G401.6 (cell line): Measurements from ENCODE around the gene AP1S1.
"Not testable (repeated sequence)": the region's sequence is repeated elsewhere in the genome, so short reads cannot be mapped to it uniquely, and the experiment has no call there.

ENCODE experiments used
- FAIRE-seq: peaks from 2 replicates; lab custom pipeline; 2012; peaks lifted over from hg19 to GRCh38; lab: Jason Lieb, UNC

Gene AP1S1

GRCh38 chr7:101171442-101171837 lies 17.2 kb downstream of the AP1S1 start:
- no peak for FAIRE-seq

DNA sequence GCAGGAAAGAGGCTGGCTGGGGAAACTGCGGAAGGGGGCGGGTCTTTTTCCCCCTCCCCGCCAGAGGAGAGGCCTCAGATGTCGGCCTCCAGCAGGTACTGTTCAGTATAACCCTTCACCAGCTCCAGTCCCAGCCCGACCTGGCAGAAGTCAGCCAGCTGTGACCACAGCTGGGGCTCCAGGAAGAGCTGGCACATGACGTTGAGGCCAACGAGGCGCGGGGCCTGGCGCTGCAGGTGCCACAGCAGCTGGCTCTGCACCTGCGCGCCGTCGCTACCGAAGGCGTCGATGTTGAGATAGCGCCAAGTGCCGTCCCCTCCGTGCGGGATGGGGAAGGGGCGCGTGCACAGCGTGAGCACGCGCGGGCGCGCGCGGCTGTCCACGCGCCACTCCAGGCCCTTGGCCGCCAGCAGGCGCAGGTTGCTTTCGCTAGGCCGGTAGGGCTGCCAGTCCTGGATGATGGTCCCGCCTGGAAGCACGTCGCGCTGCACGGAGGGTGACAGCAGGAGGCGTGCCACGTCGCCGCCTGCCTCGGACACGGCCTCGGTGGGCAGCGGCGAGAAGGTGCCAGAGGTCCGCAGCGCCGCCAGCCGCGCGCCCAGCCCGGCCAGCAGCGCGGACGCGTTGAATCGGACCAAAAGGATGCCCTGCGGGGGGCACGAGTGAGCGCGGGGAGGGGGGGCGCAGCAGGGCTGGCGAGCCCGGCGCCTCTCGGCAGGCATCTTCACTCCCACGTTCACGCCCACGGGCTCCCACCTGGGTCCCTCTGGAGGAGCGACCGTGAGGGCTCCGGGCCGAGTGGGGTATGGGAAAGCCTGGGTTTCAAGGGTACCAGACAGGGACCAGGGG lies 18.0 kb downstream of the AP1S1 start:
- no peak for FAIRE-seq

GRCh38 chr7:101172854-101173751 lies 18.8 kb downstream of the AP1S1 start:
- FAIRE-seq = no peak

GRCh38 chr7:101173752-101174244 lies 19.5 kb downstream of the AP1S1 start:
- FAIRE-seq = no peak

DNA sequence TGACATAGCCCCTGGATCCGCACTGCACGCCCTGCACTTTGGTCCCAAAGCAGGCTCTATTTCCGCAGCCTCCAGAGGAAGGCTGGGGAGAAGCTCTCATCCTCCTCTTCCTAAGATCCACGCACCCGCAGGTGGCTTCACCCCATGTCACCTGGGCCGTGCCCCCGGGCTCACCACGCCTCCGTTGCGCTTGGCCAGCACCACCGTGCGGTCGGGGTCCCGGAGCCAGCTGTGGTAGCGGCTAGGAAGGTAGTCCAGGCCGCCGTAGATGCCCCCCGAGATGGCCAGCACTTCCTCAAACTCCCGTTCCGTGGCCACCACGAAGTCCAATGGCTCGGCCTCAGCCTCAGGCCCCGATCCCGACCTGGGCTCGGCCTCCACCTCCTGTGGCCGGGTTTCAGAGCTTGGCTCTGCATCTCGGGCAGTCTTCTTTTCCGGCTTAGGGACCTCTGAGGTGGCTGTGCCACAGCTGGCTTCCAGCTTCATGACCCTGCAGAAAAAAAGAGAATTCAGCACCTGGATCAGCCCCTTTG lies 20.1 kb downstream of the AP1S1 start:
- no peak for FAIRE-seq

DNA sequence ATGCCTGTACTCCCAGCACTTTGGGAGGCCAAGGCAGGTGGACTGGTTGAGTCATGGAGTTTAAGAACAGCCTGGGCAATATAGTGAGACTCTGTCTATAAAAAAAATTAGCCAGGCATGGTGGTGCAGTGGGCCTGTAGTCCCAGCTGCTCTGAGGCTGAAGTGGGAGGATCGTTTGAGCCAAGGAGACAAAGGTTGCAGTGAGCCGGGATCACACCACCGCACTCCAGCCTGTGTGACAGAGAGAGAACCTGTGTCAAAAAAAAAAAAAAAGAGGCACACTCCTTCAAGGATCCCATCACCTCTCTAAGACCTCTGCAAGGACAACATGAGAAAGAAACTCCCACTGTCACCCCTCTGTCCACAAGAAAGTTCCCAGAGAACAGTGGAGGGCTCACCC lies 21.4 kb downstream of the AP1S1 start:
- no peak for FAIRE-seq

DNA sequence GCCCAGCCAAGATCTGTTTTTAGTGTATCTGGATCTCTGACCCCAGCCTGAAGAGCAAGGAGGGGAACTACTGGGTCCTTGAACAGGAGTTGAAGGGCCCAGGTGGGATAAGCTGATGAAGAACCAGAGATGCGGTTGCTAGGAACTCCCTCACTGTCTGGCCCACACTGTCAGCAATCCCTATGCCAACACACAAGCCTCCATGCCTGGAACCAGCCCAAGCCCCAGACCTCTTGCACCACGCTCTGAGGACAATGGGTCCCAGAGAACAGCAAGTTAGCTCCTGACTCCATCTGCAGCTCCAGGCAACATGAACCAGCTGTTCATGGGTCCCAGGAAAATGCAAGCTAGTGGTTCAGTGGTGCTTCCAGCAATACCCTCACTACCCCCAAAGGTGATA lies 23.4 kb downstream of the AP1S1 start:
- no peak for FAIRE-seq

DNA sequence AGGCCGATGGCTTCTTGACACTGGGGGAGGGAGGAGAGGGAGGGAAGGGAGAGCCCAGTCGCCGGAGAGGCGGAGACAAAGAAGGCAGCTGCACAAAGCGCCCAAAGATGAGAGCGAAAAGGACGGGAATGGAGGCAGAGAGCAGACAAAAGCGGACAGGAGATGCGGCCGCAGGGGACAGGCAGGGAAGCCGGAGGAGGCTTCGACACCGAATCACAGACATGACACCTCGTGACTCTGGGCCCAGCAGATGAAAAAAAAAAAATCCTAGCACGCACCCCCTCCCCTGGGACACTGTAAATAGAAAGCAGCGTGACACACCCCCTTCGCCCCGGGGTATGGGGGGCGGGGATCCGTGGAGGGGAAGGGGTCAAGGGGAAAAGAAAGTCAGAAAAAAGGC lies 24.8 kb downstream of the AP1S1 start:
- no peak for FAIRE-seq

DNA sequence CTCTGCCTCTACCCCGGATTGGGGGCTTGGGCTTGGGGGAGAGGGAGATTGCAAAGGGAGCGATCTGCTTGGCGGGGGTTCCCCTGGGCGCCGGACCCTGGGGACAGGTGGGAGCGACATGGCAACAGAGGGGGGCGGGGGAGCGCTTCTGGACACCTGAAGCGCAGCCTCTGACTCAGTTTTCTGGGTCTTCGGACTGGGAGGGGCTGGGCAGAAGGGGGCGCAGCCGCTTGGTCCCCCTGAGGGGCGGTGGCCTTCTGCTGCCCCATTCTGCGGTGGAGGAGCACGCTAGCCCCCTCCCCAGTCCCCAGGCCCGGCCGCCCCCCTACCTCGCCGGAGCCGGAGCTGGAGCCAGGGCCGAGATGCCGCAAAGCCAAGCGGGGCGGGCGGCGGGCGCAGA lies 25.4 kb downstream of the AP1S1 start:
- no peak for FAIRE-seq

GRCh38 chr7:101180130-101180755 lies 26.0 kb downstream of the AP1S1 start, which contains the start of gene NAT16:
Gene NAT16, minus strand, starts transcription at chr7:101180293. Its CDS starts 5,486 bp downstream, at chr7:101174807.
- no peak for FAIRE-seq

DNA sequence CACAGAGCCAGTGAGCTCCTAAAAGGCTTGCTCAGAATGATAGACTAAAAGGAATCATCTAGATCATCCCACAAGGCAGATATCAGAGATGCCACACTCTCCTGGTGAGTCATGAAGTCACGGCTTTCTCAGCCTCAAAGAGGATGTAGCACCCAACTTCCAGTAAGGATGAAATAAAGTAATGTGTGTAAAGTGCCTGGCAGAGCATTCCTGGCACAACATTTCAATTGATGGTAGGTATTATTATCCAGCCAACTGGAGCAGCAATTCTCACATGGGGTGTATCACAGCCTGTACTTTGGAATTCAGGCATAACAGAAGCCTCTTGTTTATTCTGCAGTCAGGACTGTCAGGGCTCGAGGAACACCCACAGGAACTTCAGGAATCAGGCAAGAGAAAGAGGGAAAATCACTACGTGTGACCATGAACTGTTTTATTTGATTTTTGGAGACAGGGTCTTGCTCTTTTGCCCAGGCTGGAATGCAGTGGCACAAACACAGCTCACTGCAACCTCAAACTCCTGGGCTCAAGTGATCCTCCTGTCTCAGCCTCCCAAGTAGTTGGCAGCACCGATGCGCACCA lies 31.1 kb downstream of the AP1S1 start:
- no peak for FAIRE-seq

DNA sequence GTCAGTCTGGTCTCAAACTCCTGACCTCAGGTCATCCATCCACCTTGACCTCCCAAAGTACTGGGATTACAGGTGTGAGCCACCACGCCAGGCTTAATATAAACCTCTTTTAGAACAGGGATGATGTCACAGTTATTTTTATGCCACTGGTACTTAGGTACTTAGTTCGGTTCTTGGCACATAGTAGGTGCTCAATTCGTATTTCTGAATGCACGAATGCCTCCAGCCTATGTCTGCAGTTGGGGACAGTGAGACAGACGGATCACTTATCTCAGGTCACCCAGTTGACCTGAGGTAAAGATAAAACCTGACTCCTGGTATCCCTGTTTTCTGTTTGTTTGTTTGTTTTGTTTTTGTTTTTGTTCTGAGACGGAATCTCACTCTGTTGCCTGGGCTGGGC lies 31.9 kb downstream of the AP1S1 start:
- no peak for FAIRE-seq

DNA sequence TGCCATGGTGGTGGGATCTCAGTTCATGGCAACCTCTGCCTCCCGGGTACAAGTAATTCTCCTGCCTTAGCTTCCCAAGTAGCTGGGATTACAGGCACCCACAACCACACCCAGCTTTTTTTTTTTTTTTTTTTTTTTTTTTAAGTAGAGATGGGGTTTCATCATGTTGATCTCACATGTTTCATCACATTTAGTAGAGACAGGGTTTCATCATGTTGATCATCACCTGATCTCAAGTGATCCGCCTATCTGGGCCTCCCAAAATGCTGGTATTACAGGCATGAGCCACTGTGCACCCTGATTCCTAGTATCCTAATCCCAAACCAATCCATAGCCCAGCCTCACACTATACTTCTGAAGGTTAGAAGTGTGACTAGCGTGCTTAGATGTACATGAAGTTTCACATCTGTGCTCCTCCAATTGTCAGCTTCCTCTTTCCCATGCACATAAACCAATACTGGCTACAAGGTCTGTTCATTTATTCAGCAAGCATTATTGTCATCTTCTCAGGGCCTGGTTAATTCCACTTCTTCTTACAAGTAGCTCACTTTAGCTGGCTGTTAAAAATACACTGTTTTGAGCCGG lies 32.7 kb downstream of the AP1S1 start:
- no peak for FAIRE-seq

GRCh38 chr7:101189109-101189508 lies 34.8 kb downstream of the AP1S1 start:
- FAIRE-seq = no peak

DNA sequence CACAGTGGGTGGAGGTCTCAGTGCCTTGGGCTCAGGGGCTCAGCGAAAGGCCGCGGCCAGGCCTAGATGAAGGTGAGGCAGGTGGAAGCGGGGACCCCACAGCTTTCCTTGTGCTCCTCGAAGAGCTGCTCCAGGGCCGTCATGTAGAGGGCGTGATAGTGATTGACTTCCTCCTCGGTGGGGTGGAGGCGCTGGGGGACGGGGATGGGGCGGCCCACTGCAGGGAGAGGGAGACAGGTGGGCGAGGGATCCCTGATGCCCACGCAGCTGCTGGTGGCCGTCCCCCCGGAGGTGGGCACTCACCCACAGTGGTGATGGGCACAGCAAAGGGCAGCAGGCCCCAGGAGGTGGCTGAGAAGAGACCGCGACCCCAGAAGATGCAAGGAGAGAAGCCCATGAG lies 41.6 kb downstream of the AP1S1 start:
- FAIRE-seq = no peak

GRCh38 chr7:101197991-101198390 lies 43.7 kb downstream of the AP1S1 start:
- no peak for FAIRE-seq

DNA sequence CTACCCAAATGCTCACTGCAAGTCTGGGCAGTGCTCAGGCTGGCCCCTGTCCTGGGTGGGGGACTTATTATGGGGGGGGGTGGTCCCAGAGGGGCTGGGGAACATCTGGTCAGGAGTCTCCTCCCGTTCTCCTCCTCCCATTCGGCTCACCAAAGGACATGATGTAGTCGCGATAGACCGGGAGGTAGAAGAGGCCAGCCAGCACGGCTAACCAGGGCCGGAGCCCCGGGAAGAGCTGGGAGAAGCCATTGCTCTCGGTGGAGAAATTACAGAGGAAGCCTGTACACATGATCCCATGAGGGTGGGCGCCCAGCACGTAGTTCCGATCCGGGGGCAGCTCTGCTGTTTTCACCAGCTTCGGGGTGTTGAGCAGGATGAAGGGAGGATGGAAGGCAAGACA lies 44.2 kb downstream of the AP1S1 start:
- FAIRE-seq = no peak

GRCh38 chr7:101199522-101199921 lies 45.2 kb downstream of the AP1S1 start:
- not testable (repeated sequence) for FAIRE-seq

DNA sequence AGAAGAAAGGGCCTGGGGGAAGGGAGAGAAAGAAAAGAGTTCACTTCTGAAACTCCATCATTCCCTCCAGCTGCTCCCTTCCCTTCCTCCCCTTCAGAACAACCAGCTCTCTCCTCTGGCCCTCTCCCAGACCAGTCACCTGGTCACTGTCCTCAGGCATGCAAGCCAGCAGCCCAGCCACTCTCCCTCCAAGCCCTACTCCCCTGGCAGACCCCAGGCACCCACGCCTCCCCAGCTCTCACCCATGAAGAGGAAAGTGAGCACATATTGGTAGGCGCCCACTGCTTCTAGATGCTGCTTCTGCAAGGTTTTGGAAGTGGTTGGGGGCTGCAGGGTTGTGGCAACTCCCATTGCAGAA lies 46.2 kb downstream of the AP1S1 start:
- FAIRE-seq = no peak

GRCh38 chr7:101200862-101201599 lies 46.8 kb downstream of the AP1S1 start, which contains the start of gene MOGAT3:
Gene MOGAT3, minus strand, starts transcription at chr7:101201036. Its CDS starts 182 bp downstream, at chr7:101200854.
- FAIRE-seq = no peak
